ENCODE results near the gene MYL6B.
"Not testable (repeated sequence)": the region's sequence is repeated elsewhere in the genome, so short reads cannot be mapped to it uniquely, and the experiment has no call there.

MYL6B gene

GRCh38 chr12:56154246-56154771, 1.9 kb downstream of the MYL6B start:
- no peak for DNase-seq

- no peak for DNase-seq
Measured at GRCh38 chr12:56154818-56155217, 2.4 kb downstream of the MYL6B start.

GRCh38 chr12:56155256-56155845, 3.0 kb downstream of the MYL6B start:
- no peak for DNase-seq

GRCh38 chr12:56156464-56157200, 4.2 kb downstream of the MYL6B start:
- DNase-seq: not testable (repeated sequence)

- peak; percentile 80 for DNase-seq
Measured at GRCh38 chr12:56157201-56158028, 5.0 kb downstream of the MYL6B start.

GRCh38 chr12:56158029-56158925, 5.9 kb downstream of the MYL6B start, which contains the start of gene MYL6:
Gene MYL6, plus strand, starts transcription at chr12:56158359. Its CDS starts 43 bp downstream, at chr12:56158402.
- peak; percentile 87 for DNase-seq

- no peak for DNase-seq
Measured at GRCh38 chr12:56158926-56159461, 6.6 kb downstream of the MYL6B start.

GRCh38 chr12:56159482-56160192, 7.2 kb downstream of the MYL6B start:
- no peak for DNase-seq

GRCh38 chr12:56160193-56160763, 7.9 kb downstream of the MYL6B start:
- DNase-seq: no peak

- DNase-seq: no peak
Measured at GRCh38 chr12:56160894-56161689, 8.7 kb downstream of the MYL6B start.

- no peak for DNase-seq
Measured at GRCh38 chr12:56161690-56162351, 9.4 kb downstream of the MYL6B start.

GRCh38 chr12:56162468-56163290, 10.3 kb downstream of the MYL6B start:
- DNase-seq: no peak

- DNase-seq: no peak
Measured at GRCh38 chr12:56163533-56164344, 11.4 kb downstream of the MYL6B start.

GRCh38 chr12:56164345-56164729, 11.9 kb downstream of the MYL6B start:
- DNase-seq: no peak

- DNase-seq: no peak
Measured at GRCh38 chr12:56165369-56165768, 13.0 kb downstream of the MYL6B start.

GRCh38 chr12:56169229-56169759, 16.9 kb downstream of the MYL6B start:
- DNase-seq: no peak

GRCh38 chr12:56172839-56173238, 20.5 kb downstream of the MYL6B start:
- no peak for DNase-seq
